Measurements from ENCODE around the gene ANO4.

Gene ANO4

GRCh38 chr12:100840748-100841147 lies 46.2 kb downstream of the ANO4 start:
- DNase-seq (ENCODE audit: low read depth), result no peak
- no peak for TF ChIP-seq CTCF (IDR thresholded peaks at IDR 0.05; ENCODE audit: low read depth, low read length, missing control alignments)
- in situ Hi-C loops (cut with HindIII; ENCODE audit: low sequenced_read_pairs), result no loop called here
- H3K4me3 ChIP-seq (ENCODE audit: low read depth, low read length), result no peak overlapping the region

DNA sequence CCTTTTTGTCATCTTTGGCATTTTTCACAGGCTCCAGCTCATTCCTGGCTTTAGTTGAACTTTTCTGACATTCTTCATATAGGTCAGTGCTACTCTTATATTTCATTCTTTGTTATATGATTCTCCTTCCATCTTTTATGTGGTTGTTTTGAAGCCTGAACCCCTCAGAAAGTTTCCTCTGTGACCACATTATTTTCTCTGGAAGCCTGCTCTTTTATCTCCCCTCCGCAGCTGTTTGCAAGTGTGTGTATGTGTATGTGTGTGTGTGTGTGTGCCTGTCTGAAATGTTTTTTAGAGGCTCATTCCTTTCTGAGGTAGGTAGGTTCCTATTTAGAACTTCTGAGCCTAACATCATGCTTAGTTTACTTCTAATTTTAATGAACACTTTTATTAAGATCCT lies 47.6 kb downstream of the ANO4 start:
- peak; percentile 74 for DNase-seq (ENCODE audit: low read depth)
- no peak overlapping the region for H3K4me3 ChIP-seq (ENCODE audit: low read depth, low read length)
- no peak for TF ChIP-seq CTCF (IDR thresholded peaks at IDR 0.05; ENCODE audit: low read depth, low read length, missing control alignments)
- in situ Hi-C loops (cut with HindIII; ENCODE audit: low sequenced_read_pairs), result no loop called here

GRCh38 chr12:100843061-100843460 lies 48.5 kb downstream of the ANO4 start:
- DNase-seq (ENCODE audit: low read depth), result no peak
- in situ Hi-C loops (cut with HindIII; ENCODE audit: low sequenced_read_pairs), result no loop called here
- no peak overlapping the region for H3K4me3 ChIP-seq (ENCODE audit: low read depth, low read length)
- no peak for TF ChIP-seq CTCF (IDR thresholded peaks at IDR 0.05; ENCODE audit: low read depth, low read length, missing control alignments)

DNA sequence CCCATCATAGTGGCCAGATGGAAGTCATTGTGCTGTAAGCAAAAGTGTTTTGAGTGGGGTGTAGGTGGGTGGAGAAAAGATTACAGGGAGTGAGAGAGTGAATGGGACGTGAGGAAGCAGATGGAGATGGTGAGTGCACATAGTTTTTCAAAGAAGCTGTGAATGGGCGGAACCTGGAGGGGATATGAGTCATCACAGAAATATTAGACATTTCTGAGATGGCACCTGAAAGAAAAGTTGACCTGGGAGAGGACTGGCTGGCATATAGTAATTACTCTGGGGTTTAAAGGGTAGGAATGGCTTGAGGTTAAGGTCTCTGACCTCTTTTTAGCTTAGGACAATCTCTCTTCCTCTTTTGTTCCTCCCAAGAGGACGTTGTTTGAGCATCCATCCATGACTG lies 50.5 kb downstream of the ANO4 start:
- no peak for DNase-seq (ENCODE audit: low read depth)
- TF ChIP-seq CTCF (IDR thresholded peaks at IDR 0.05; ENCODE audit: low read depth, low read length, missing control alignments), result no peak
- H3K4me3 ChIP-seq (ENCODE audit: low read depth, low read length), result no peak overlapping the region
- in situ Hi-C loops (cut with HindIII; ENCODE audit: low sequenced_read_pairs), result no loop called here

- in situ Hi-C loops (cut with HindIII; ENCODE audit: low sequenced_read_pairs), result no loop called here
- no peak for DNase-seq (ENCODE audit: low read depth)
- no peak for TF ChIP-seq CTCF (IDR thresholded peaks at IDR 0.05; ENCODE audit: low read depth, low read length, missing control alignments)
- no peak overlapping the region for H3K4me3 ChIP-seq (ENCODE audit: low read depth, low read length)
Observed at GRCh38 chr12:100851637-100852036, 57.1 kb downstream of the ANO4 start.

GRCh38 chr12:100857418-100857817 lies 62.8 kb downstream of the ANO4 start:
- DNase-seq (ENCODE audit: low read depth), result no peak
- H3K4me3 ChIP-seq (ENCODE audit: low read depth, low read length), result no peak overlapping the region
- in situ Hi-C loops (cut with HindIII; ENCODE audit: low sequenced_read_pairs), result no loop called here
- no peak for TF ChIP-seq CTCF (IDR thresholded peaks at IDR 0.05; ENCODE audit: low read depth, low read length, missing control alignments)

GRCh38 chr12:100857971-100858370 lies 63.4 kb downstream of the ANO4 start:
- in situ Hi-C loops (cut with HindIII; ENCODE audit: low sequenced_read_pairs), result no loop called here
- no peak overlapping the region for H3K4me3 ChIP-seq (ENCODE audit: low read depth, low read length)
- no peak for DNase-seq (ENCODE audit: low read depth)
- TF ChIP-seq CTCF (IDR thresholded peaks at IDR 0.05; ENCODE audit: low read depth, low read length, missing control alignments), result no peak

All from astrocyte of the cerebellum (primary cell).